T-helper 17 cell (primary cell): Measurements from ENCODE around the gene DPY19L3. TPM values are rescaled to one million over a fixed set of nuclear protein-coding genes. Genes with fewer than 3 reads are reported as not detected.
"Not testable (repeated sequence)": the region's sequence is repeated elsewhere in the genome, so short reads cannot be mapped to it uniquely, and the experiment has no call there.

Source experiments
- ATAC-seq: fragments of 150-1000 bp; cut with Tn5 transposase; 2 replicates; pipeline ENCODE4 v1.10.0; 2021; ENCODE audit warnings: mild to moderate bottlenecking, moderate library complexity
- DNase-seq, 3 donors: peaks; one replicate each; pipeline versions ENCODE4 v3.0.0 to v3.0.0-alpha.2; 2020 to 2021
- H3K9me3 ChIP-seq: one replicate; pipeline ENCODE4 v1.7.0; 2013; ENCODE audit warnings: low read length, mild to moderate bottlenecking; ENCODE audit not compliant: control insufficient read depth, poor library complexity, severe bottlenecking
- H3K27ac Mint-ChIP-seq: one replicate; pipeline ENCODE4 v1.8.0; 2022; ENCODE audit warnings: mild to moderate bottlenecking, moderate library complexity, mixed read lengths
- H3K27me3 Mint-ChIP-seq: one replicate; pipeline ENCODE4 v1.8.0; 2022; ENCODE audit warnings: mixed read lengths
- H3K36me3 Mint-ChIP-seq: one replicate; pipeline ENCODE4 v1.8.0; 2022; ENCODE audit warnings: low read depth, mixed read lengths
- H3K4me1 Mint-ChIP-seq: one replicate; pipeline ENCODE4 v1.8.0; 2022; ENCODE audit warnings: mild to moderate bottlenecking, mixed read lengths
- H3K4me3 Mint-ChIP-seq: one replicate; pipeline ENCODE4 v1.8.0; 2022; ENCODE audit warnings: mild to moderate bottlenecking, moderate library complexity, mixed read lengths
- total RNA-seq, 4 donors: library from RNA in 2 of 4; stranded (reverse) in 2 of 4; gene quantifications; one replicate each; pipeline ENCODE4 v1.2.3 and lab custom pipeline; 2022 to 2026

The DPY19L3 gene
- total RNA-seq, 2 donors from 2014 or later, result 10.2 to 14.7 TPM

GRCh38 chr19:32404213-32404932, 1.2 kb upstream of the DPY19L3 start:
- Mint-ChIP-seq H3K4me3 (peak overlapping the region; percentile 86), H3K27me3 (no peaks in the 10 kb centered on the region), H3K36me3 (no peaks in the 10 kb centered on the region), H3K4me1 (peaks cover 15% of the 10 kb centered on the region), H3K27ac (peak overlapping the region; percentile 72)
- H3K9me3 ChIP-seq, result no peaks in the 10 kb centered on the region
- no peak for DNase-seq
- ATAC-seq, result no peak

GRCh38 chr19:32404933-32405430, 588 bp upstream of the DPY19L3 start:
- Mint-ChIP-seq H3K27ac (peak overlapping the region; percentile 72), H3K36me3 (no peaks in the 10 kb centered on the region), H3K27me3 (no peaks in the 10 kb centered on the region), H3K4me3 (peak overlapping the region; percentile 86), H3K4me1 (peaks cover 15% of the 10 kb centered on the region)
- peak; percentile 15 for ATAC-seq
- peak in 1 of 3 donors; percentile 15 for DNase-seq
- H3K9me3 ChIP-seq, result no peaks in the 10 kb centered on the region

- no peaks in the 10 kb centered on the region for H3K9me3 ChIP-seq
- ATAC-seq (no peak), DNase-seq (no peak)
- peak overlapping the region; percentile 86 for H3K4me3 Mint-ChIP-seq
- H3K27ac Mint-ChIP-seq, result peak overlapping the region; percentile 73
- H3K4me1 Mint-ChIP-seq, result peaks cover 15% of the 10 kb centered on the region
- H3K27me3 Mint-ChIP-seq, result no peaks in the 10 kb centered on the region
- no peaks in the 10 kb centered on the region for H3K36me3 Mint-ChIP-seq
These were observed 812 bp downstream of the DPY19L3 start for GRCh38 chr19:32406161-32407003.

GRCh38 chr19:32407004-32407992, 1.7 kb downstream of the DPY19L3 start:
- peaks cover 15% of the 10 kb centered on the region for H3K4me1 Mint-ChIP-seq
- DNase-seq (no peak), ATAC-seq (no peak)
- H3K27me3 Mint-ChIP-seq, result no peaks in the 10 kb centered on the region
- peak overlapping the region; percentile 86 for H3K4me3 Mint-ChIP-seq
- H3K36me3 Mint-ChIP-seq, result no peaks in the 10 kb centered on the region
- H3K9me3 ChIP-seq, result no peaks in the 10 kb centered on the region
- peak overlapping the region; percentile 73 for H3K27ac Mint-ChIP-seq

- Mint-ChIP-seq H3K36me3 (peaks cover 8% of the 10 kb centered on the region), H3K27me3 (no peaks in the 10 kb centered on the region), H3K27ac (no peak overlapping the region), H3K4me3 (no peak overlapping the region), H3K4me1 (no peaks in the 10 kb centered on the region)
- ATAC-seq (no peak), DNase-seq (no peak)
- H3K9me3 ChIP-seq, result no peaks in the 10 kb centered on the region
These were observed 9.7 kb downstream of the DPY19L3 start for GRCh38 chr19:32415246-32415645.

GRCh38 chr19:32415669-32416068, 10.1 kb downstream of the DPY19L3 start:
- Mint-ChIP-seq H3K27me3 (no peaks in the 10 kb centered on the region), H3K4me3 (no peak overlapping the region), H3K36me3 (peaks cover 8% of the 10 kb centered on the region), H3K4me1 (no peaks in the 10 kb centered on the region), H3K27ac (no peak overlapping the region)
- H3K9me3 ChIP-seq, result no peaks in the 10 kb centered on the region
- ATAC-seq (no peak), DNase-seq (no peak)

GRCh38 chr19:32416749-32417456, 11.3 kb downstream of the DPY19L3 start:
- no peaks in the 10 kb centered on the region for H3K9me3 ChIP-seq
- ATAC-seq, result no peak
- no peak for DNase-seq
- H3K4me1 Mint-ChIP-seq, result peaks cover 4% of the 10 kb centered on the region
- H3K4me3 Mint-ChIP-seq, result no peak overlapping the region
- no peaks in the 10 kb centered on the region for H3K27me3 Mint-ChIP-seq
- peaks cover 8% of the 10 kb centered on the region for H3K36me3 Mint-ChIP-seq
- no peak overlapping the region for H3K27ac Mint-ChIP-seq

- no peak overlapping the region for H3K27ac Mint-ChIP-seq
- DNase-seq (no peak), ATAC-seq (no peak)
- H3K36me3 Mint-ChIP-seq, result peaks cover 10% of the 10 kb centered on the region
- no peaks in the 10 kb centered on the region for H3K27me3 Mint-ChIP-seq
- H3K9me3 ChIP-seq, result no peaks in the 10 kb centered on the region
- H3K4me3 Mint-ChIP-seq, result no peak overlapping the region
- H3K4me1 Mint-ChIP-seq, result peaks cover 10% of the 10 kb centered on the region
These were observed 12.6 kb downstream of the DPY19L3 start for GRCh38 chr19:32418155-32418554.

- H3K27me3 Mint-ChIP-seq, result no peaks in the 10 kb centered on the region
- no peak for DNase-seq
- ATAC-seq, result peak; percentile 25
- H3K36me3 Mint-ChIP-seq, result peaks cover 3% of the 10 kb centered on the region
- peaks cover 10% of the 10 kb centered on the region for H3K4me1 Mint-ChIP-seq
- H3K27ac Mint-ChIP-seq, result peak overlapping the region; percentile 4
- no peaks in the 10 kb centered on the region for H3K9me3 ChIP-seq
- H3K4me3 Mint-ChIP-seq, result no peak overlapping the region
These were observed 16.2 kb downstream of the DPY19L3 start for GRCh38 chr19:32421589-32422361.

- no peak overlapping the region for H3K4me3 Mint-ChIP-seq
- ATAC-seq (no peak), DNase-seq (no peak)
- H3K27me3 Mint-ChIP-seq, result no peaks in the 10 kb centered on the region
- peaks cover 2% of the 10 kb centered on the region for H3K36me3 Mint-ChIP-seq
- H3K4me1 Mint-ChIP-seq, result peaks cover 10% of the 10 kb centered on the region
- H3K27ac Mint-ChIP-seq, result peak overlapping the region; percentile 4
- no peaks in the 10 kb centered on the region for H3K9me3 ChIP-seq
These were observed 16.9 kb downstream of the DPY19L3 start for GRCh38 chr19:32422435-32422834.

- H3K27ac Mint-ChIP-seq, H3K27me3 Mint-ChIP-seq, DNase-seq, ATAC-seq, H3K36me3 Mint-ChIP-seq, H3K4me3 Mint-ChIP-seq, H3K4me1 Mint-ChIP-seq, H3K9me3 ChIP-seq: not testable (repeated sequence)
These were observed 18.4 kb downstream of the DPY19L3 start for GRCh38 chr19:32423944-32424343.

- no peak overlapping the region for H3K4me3 Mint-ChIP-seq
- DNase-seq (no peak), ATAC-seq (no peak)
- no peaks in the 10 kb centered on the region for H3K27me3 Mint-ChIP-seq
- H3K4me1 Mint-ChIP-seq, result no peaks in the 10 kb centered on the region
- peaks cover 2% of the 10 kb centered on the region for H3K36me3 Mint-ChIP-seq
- no peaks in the 10 kb centered on the region for H3K9me3 ChIP-seq
- H3K27ac Mint-ChIP-seq, result no peak overlapping the region
These were observed 22.0 kb downstream of the DPY19L3 start for GRCh38 chr19:32427536-32427935.
